KOPT-K1 (cell line): Measurements from ENCODE around the gene G3BP2.
"Not testable (repeated sequence)": the region's sequence is repeated elsewhere in the genome, so short reads cannot be mapped to it uniquely, and the experiment has no call there.

ENCODE experiments used
- H3K27ac ChIP-seq: fragments of 200-600 bp; sonication (generic); 2 replicates; pipeline ENCODE4 v1.5.1; 2016; ENCODE audit warnings: antibody characterized with exemption, mild to moderate bottlenecking, low read depth, low read length; ENCODE audit not compliant: poor library complexity, severe bottlenecking
- H3K36me3 ChIP-seq: fragments of 200-600 bp; sonication (generic); 2 replicates; pipeline ENCODE4 v1.5.1; 2017; ENCODE audit warnings: antibody characterized with exemption, mild to moderate bottlenecking, low read length, moderate library complexity; ENCODE audit not compliant: insufficient read depth
- H3K9me3 ChIP-seq: fragments of 200-600 bp; sonication (generic); 2 replicates; pipeline ENCODE4 v1.5.1; 2017; ENCODE audit warnings: antibody characterized with exemption, low read length, mild to moderate bottlenecking; ENCODE audit not compliant: insufficient read depth, poor library complexity, severe bottlenecking

The G3BP2 gene

DNA sequence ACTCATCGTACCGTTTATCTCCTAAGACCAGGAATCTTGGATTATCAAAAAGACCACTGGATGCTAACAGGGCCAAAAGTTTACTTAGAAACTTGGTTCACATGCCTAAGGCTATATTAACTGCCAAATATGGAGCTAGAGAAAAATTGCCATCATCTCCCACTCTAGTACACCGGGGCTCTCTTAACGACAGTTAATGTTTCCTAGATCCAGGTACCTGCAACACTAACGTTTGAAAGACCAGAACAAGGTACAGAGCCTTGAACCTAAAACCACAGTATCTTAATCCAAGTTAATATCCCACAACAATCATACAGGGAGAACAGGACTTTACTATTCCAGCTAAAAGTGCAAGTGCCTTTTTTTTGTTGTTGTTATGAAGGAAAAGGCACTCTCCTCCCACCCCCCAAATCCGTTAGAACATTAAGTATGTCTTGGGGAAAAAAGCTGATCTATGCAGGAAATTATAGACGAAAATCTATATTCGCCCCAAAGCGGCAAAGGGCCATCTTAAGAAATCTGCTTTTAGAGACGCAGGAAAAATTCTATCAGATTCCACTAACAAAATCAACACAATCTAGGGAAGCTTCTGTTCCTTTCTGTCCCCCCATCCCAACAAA, 1.3 kb downstream of the G3BP2 start:
- Histone ChIP-seq H3K27ac (peak overlapping the region; percentile 89), H3K36me3 (0 out of 2 replicates have a peak, but pooled peaks cover 5% of the 10 kb centered on the region)

GRCh38 chr4:75668596-75668995, 4.6 kb downstream of the G3BP2 start:
- 0 out of 2 replicates have a peak, but pooled peaks cover 20% of the 10 kb centered on the region for H3K36me3 ChIP-seq
- no peaks in the 10 kb centered on the region for H3K9me3 ChIP-seq
- no peak overlapping the region for H3K27ac ChIP-seq

More for the DNA sequence above, 1.3 kb downstream of the G3BP2 start:
- H3K9me3 ChIP-seq: no peaks in the 10 kb centered on the region

GRCh38 chr4:75667636-75668035, 5.6 kb downstream of the G3BP2 start:
- 0 out of 2 replicates have a peak, but pooled peaks cover 20% of the 10 kb centered on the region for H3K36me3 ChIP-seq
- not testable (repeated sequence) for H3K27ac ChIP-seq, H3K9me3 ChIP-seq

- Histone ChIP-seq H3K36me3 (peaks cover 27% of the 10 kb centered on the region), H3K27ac (no peak overlapping the region), H3K9me3 (no peaks in the 10 kb centered on the region)
These were observed 6.9 kb downstream of the G3BP2 start for GRCh38 chr4:75666299-75666698.

DNA sequence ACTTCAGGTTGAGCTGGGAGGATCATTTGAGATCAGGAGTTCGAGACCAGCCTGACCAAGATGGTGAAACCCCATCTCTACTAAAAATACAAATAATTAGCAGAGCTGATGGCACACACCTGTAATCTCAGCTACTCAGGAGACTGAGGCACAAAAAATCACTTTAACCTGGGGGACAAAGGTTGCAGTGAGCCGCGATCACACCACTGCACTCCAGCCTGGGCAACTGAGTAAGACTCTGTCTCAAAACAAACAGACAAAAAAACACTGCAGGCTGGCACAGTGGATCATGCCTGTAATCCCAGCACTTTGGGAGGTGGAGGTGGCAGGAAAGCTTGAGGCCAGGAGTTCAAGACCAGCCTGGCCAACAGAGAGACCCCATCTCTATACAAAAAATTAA, 8.6 kb downstream of the G3BP2 start:
- peaks cover 39% of the 10 kb centered on the region for H3K36me3 ChIP-seq
- H3K27ac ChIP-seq, H3K9me3 ChIP-seq: not testable (repeated sequence)

GRCh38 chr4:75662626-75663025, 10.6 kb downstream of the G3BP2 start:
- no peak overlapping the region for H3K27ac ChIP-seq
- H3K36me3 ChIP-seq: peaks cover 59% of the 10 kb centered on the region
- no peaks in the 10 kb centered on the region for H3K9me3 ChIP-seq

DNA sequence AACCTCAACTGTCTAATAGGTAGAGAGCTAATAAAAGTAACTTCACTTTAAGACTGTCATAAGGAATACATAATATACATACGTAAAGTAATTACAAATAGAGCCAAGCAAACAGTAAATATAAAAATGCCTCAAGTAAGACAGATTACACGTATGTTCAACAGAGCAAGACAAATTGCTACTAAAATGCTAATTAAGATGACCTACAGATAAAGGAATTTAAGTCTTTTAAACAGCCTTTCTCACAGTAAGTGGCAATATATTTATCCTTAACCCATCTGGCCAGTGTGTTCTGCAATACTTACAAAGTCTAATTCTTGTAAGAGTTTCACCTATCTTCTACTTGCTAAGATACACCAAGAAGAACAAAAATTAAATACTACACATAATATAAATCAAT, 12.7 kb downstream of the G3BP2 start:
- Histone ChIP-seq H3K36me3 (peaks cover 76% of the 10 kb centered on the region), H3K9me3 (no peaks in the 10 kb centered on the region), H3K27ac (no peak overlapping the region)

GRCh38 chr4:75659512-75660031, 13.6 kb downstream of the G3BP2 start:
- H3K36me3 ChIP-seq: peaks cover 76% of the 10 kb centered on the region
- no peak overlapping the region for H3K27ac ChIP-seq
- H3K9me3 ChIP-seq: no peaks in the 10 kb centered on the region

DNA sequence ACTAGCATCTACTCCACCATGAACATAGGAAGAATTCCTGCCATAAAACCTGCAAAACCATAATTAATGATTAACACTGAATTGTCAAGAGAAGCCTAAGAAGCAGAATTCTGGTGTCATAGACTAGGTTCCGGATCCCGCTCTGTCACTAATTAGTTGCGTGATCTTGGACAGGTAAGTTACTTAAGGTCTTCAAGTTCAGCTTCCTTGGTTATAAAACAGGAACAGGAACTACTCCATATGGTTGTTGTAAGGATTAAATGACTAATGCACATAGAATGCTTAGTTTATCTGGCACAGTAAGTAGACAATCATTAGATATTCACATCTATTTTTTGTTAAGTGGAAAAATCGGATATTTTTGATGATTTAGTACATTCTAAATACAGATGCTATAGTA, 14.3 kb downstream of the G3BP2 start:
- no peak overlapping the region for H3K27ac ChIP-seq
- no peaks in the 10 kb centered on the region for H3K9me3 ChIP-seq
- peaks cover 82% of the 10 kb centered on the region for H3K36me3 ChIP-seq

DNA sequence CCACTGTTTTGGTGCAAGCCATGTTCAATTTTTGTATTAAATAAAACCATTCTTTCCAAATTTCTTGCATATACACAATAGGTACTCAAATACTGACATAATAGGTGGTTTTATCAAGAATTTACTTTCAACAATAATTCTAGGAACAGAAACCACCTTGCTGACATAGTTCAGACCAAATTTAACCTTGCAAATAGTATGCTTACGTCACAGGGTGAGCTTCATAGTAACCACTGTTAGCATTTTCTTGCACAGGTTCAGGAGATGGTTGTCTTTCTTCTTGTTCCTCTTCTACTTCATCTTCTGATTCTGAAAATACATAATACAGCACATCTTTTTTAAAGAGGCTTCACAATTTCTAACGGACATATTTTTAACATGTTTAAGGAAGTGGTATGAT, 17.6 kb downstream of the G3BP2 start:
- Histone ChIP-seq H3K36me3 (peaks cover 100% of the 10 kb centered on the region), H3K27ac (no peak overlapping the region), H3K9me3 (no peaks in the 10 kb centered on the region)

DNA sequence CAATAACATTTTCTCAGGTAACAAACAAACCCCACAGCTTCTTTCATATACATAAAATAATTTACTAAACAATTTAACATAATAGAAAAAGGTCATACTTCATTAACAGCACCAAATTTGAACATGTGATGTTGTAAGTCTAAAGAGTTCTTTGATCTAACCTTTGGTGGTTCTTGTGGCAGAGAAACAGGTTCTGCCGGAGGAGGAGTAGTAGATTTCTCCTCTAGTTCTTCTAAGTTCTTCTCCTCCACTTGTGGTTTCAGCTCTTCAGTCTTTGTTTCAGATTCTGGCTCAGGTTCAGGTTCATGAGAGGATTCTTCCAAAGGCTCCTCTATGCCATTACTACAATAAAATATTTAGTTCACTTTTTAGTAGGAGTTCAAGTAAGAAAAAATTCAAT, 18.3 kb downstream of the G3BP2 start:
- Histone ChIP-seq H3K9me3 (no peaks in the 10 kb centered on the region), H3K27ac (no peak overlapping the region), H3K36me3 (peaks cover 100% of the 10 kb centered on the region)

GRCh38 chr4:75653845-75654503, 19.2 kb downstream of the G3BP2 start:
- no peaks in the 10 kb centered on the region for H3K9me3 ChIP-seq
- H3K27ac ChIP-seq: no peak overlapping the region
- peaks cover 100% of the 10 kb centered on the region for H3K36me3 ChIP-seq

DNA sequence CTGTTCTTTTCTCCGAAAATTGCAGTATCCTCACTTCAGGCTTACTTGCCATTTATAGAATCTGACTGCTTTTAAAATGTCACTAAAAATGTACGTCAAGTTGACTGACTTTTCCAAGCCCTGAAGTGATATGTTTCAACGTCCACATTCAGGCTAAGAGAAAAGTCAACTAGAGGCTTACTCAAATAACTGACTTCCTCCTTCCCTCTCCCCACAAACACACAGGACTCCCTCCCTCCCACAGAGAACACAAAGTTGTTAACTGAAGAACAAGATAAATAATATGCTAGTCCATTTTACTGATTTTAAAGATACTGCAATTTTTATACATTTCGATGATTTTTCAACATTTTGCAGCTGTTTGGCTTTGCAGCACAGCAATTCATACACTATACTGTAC, 29.1 kb downstream of the G3BP2 start:
- peaks cover 94% of the 10 kb centered on the region for H3K36me3 ChIP-seq
- H3K27ac ChIP-seq: no peak overlapping the region

GRCh38 chr4:75643651-75644050, 29.6 kb downstream of the G3BP2 start:
- Histone ChIP-seq H3K36me3 (peaks cover 90% of the 10 kb centered on the region), H3K9me3 (no peaks in the 10 kb centered on the region), H3K27ac (no peak overlapping the region)

More for the DNA sequence above, 29.1 kb downstream of the G3BP2 start:
- H3K9me3 ChIP-seq: no peaks in the 10 kb centered on the region

DNA sequence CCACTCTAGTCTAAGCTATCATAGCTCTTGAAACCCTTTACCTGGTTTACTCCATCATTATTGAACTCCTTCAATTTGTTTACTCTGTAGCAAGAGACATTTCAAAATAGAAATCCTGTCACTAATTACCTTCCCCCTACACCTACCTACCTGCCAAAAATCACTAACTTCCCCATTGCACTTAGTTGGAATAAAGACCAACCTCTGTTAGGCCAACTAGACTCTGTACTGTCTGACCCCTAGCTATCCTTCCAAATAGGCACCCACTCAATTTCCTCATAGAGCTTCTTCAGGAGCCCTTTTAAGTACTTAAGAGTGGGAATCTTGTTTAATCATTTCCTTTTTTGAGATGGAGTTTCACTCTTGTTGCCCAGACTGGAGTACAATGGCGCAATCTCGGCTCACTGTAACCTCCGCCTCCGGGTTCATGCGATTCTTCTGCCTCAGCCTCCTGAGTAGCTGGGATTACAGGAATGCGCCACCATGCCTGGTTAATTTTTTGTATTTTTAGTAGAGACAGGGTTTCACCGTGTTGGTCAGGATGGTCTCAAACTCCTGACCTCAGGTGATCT, 34.0 kb downstream of the G3BP2 start:
- no peak overlapping the region for H3K27ac ChIP-seq
- peaks cover 45% of the 10 kb centered on the region for H3K36me3 ChIP-seq
- no peaks in the 10 kb centered on the region for H3K9me3 ChIP-seq
